K562 (cell line): ENCODE results near the gene PIAS3. TPM values are rescaled to one million over a fixed set of nuclear protein-coding genes. Genes with fewer than 3 reads are reported as not detected.
"Not testable (repeated sequence)": the region's sequence is repeated elsewhere in the genome, so short reads cannot be mapped to it uniquely, and the experiment has no call there.

Source experiments
- ATAC-seq: fragments of 200-7000 bp; cut with Tn5 transposase; 3 replicates; pipeline ENCODE4 v1.9.1; 2020; ENCODE audit warnings: moderate library complexity
- BruUV-seq: library from RNA; stranded (reverse); fragments of 400-500 nt; replicated peaks from 2 replicates; lab custom pipeline; 2021; lab: Mats Ljungman, UMichigan
- CTCF ChIA-PET: fragments of 300-600 bp; formaldehyde crosslinking; extraction: SDS; loops from one replicate; lab custom pipeline; 2021; ENCODE audit warnings: low intra/inter-chr PET ratio; lab: Yijun Ruan, JAX
- POLR2A ChIA-PET: fragments of 300-600, 350-650 bp; sonication (Branson Sonifier 250); formaldehyde crosslinking; extraction: SDS; loops from one replicate; lab custom pipeline; 2021; ENCODE audit warnings: antibody characterized with exemption, inconsistent platforms; lab: Yijun Ruan, JAX
- DNase-seq, 4 experiments: peaks; one replicate each; pipeline versions ENCODE4 v3.0.0 to v3.0.0-alpha.2; 2011 to 2018; ENCODE audit warnings: low spot score in 3 of 4, mixed read lengths in 3 of 4; ENCODE audit errors: extremely low read depth in 1 of 4
- FAIRE-seq: peaks from 2 replicates; lab custom pipeline; 2011; peaks lifted over from hg19 to GRCh38; lab: Jason Lieb, UNC
- H2AFZ ChIP-seq: 2 replicates; pipeline ENCODE4 v1.6.0; 2011; ENCODE audit warnings: low read depth, low read length, control low read depth, inconsistent platforms
- H3K27ac ChIP-seq: fragments of 200-600 bp; 3 replicates; pipeline ENCODE4 v1.8.0; 2011; ENCODE audit warnings: low read depth, mild to moderate bottlenecking, control low read depth, inconsistent platforms, low read length, moderate library complexity, mixed read lengths; ENCODE audit errors: extremely low read depth
- H3K27me3 ChIP-seq, 2 experiments: fragments of 300-600 bp in 1 of 2; 2 replicates in 1 of 2; 3 replicates in 1 of 2; pipeline versions ENCODE4 v1.6.0 to v1.8.0; 2011; ENCODE audit warnings: inconsistent platforms in 2 of 2, low read length in 2 of 2, mild to moderate bottlenecking in 1 of 2, mixed read lengths in 1 of 2, moderate library complexity in 1 of 2; ENCODE audit not compliant: control insufficient read depth in 2 of 2, insufficient read depth in 2 of 2
- H3K36me3 ChIP-seq: fragments of 300-600 bp; 3 replicates; pipeline ENCODE4 v1.8.0; 2011; ENCODE audit warnings: mild to moderate bottlenecking, low read length, inconsistent platforms; ENCODE audit not compliant: control insufficient read depth, insufficient read depth
- H3K4me1 ChIP-seq, 2 experiments: fragments of 200-600 bp in 1 of 2; replicated peaks in 1 of 2; 2 replicates in 1 of 2; 3 replicates in 1 of 2; pipeline versions ENCODE4 v1.5.1 to v1.8.0; 2011; ENCODE audit warnings: inconsistent platforms in 2 of 2, low read length in 2 of 2, mild to moderate bottlenecking in 1 of 2, mixed read lengths in 1 of 2, moderate library complexity in 1 of 2; ENCODE audit not compliant: control insufficient read depth in 2 of 2, insufficient read depth in 2 of 2
- H3K4me2 ChIP-seq: 2 replicates; pipeline ENCODE4 v1.6.1; 2011; ENCODE audit warnings: low read length, control low read depth, inconsistent platforms, mixed read lengths; ENCODE audit not compliant: insufficient read depth
- H3K4me3 ChIP-seq: fragments of 200-600 bp; sonication (generic), shearing (Covaris generic); 2 replicates; pipeline ENCODE4 v1.5.1; 2016; ENCODE audit warnings: control low read depth, inconsistent platforms
- H3K79me2 ChIP-seq: fragments of 200-600 bp; 3 replicates; pipeline ENCODE4 v1.8.0; 2011; ENCODE audit warnings: low read length, inconsistent platforms; ENCODE audit not compliant: control insufficient read depth, insufficient read depth
- H3K9ac ChIP-seq, 2 experiments: 2 replicates each; pipeline versions ENCODE4 v1.6.0 to v1.6.1; 2011; ENCODE audit warnings: low read depth in 2 of 2, low read length in 2 of 2, control low read depth in 1 of 2, inconsistent platforms in 1 of 2, mild to moderate bottlenecking in 1 of 2, mixed read lengths in 1 of 2; ENCODE audit not compliant: insufficient read depth in 1 of 2
- H3K9me1 ChIP-seq: one replicate; pipeline ENCODE4 v1.6.0; 2011; ENCODE audit warnings: inconsistent platforms, mild to moderate bottlenecking, low read length, moderate library complexity; ENCODE audit not compliant: control insufficient read depth, insufficient read depth
- H3K9me3 ChIP-seq: replicated peaks from 2 replicates; pipeline ENCODE4 v1.5.1; 2011; ENCODE audit warnings: low read depth, low read length, inconsistent platforms; ENCODE audit not compliant: control insufficient read depth, insufficient read depth
- H4K20me1 ChIP-seq: replicated peaks from 2 replicates; pipeline ENCODE4 v1.6.1; 2011; ENCODE audit warnings: low read length, inconsistent platforms, mixed read lengths; ENCODE audit not compliant: control insufficient read depth, insufficient read depth
- GTF2B ChIP-seq: IDR thresholded peaks from 2 replicates; pipeline ENCODE4 v1.6.1; 2011; ENCODE audit not compliant: insufficient read length; ENCODE audit errors: extremely low read depth
- WGBS: fragments of 100-300 bp; shearing (Covaris generic); methylation state at CpG from one replicate; pipeline ENCODE4 v1.1.6; 2016; ENCODE audit warnings: low coverage, mixed read lengths; ENCODE audit not compliant: insufficient coverage; ENCODE audit errors: missing lambda C conversion rate; 5-methylcytosine and 5-hydroxymethylcytosine counted together
- in situ Hi-C: fragments of 300-500 bp; cut with MboI; formaldehyde crosslinking; loops from 4 replicates; pipeline ENCODE4 v1.15.0; 2018; ENCODE audit warnings: inconsistent platforms, mixed read lengths
- intact Hi-C: fragments of 100-400 bp; cut with micrococcal nuclease; formaldehyde crosslinking; loops from 2 replicates; pipeline ENCODE4 v1.14.2; 2022
- polyA plus RNA-seq, 8 experiments: library from polyadenylated mRNA; depleted of rRNA in 4 of 8; stranded (reverse) in 5 of 8; unstranded in 3 of 8; fragments of >200 nt; fragmentation: Nextera tagmentation in 2 of 8; fragmentation: Illumina TruSeq in 1 of 8; extraction: Ambion mirVana in 2 of 8; extraction: Trizol in 1 of 8; gene quantifications; 2 replicates each; pipeline versions ENCODE4 v1.2.1 to v1.2.3, GENCODE V29; 2011 to 2014; ENCODE audit warnings: inconsistent platforms in 1 of 8, missing spikeins in 1 of 8
- total RNA-seq, 7 experiments: library from RNA; depleted of rRNA in 6 of 7; stranded (reverse); fragments of >200 nt in 6 of 7; fragmentation: Illumina TruSeq in 2 of 7; extraction: Trizol in 2 of 7; gene quantifications; 2 replicates each; pipeline versions ENCODE4 v1.2.1 to v1.2.3, GENCODE V29; 2011 to 2021; ENCODE audit warnings: low replicate concordance in 1 of 7

PIAS3 gene
- total and polyA plus RNA-seq, 9 of the 15 experiments (the other 6 are each of a cell fraction or from before 2014, with no cell fraction given) = 1.1 to 25.6 (median 7.9) TPM

- in situ Hi-C loops, ATAC-seq, POLR2A ChIA-PET, FAIRE-seq, H3K79me2 ChIP-seq, intact Hi-C loops, H3K4me1 ChIP-seq, H3K9me3 ChIP-seq, H3K4me2 ChIP-seq, H3K4me3 ChIP-seq, H3K27ac ChIP-seq, H4K20me1 ChIP-seq, H2AFZ ChIP-seq, H3K27me3 ChIP-seq, H3K9ac ChIP-seq, DNase-seq, H3K36me3 ChIP-seq, CTCF ChIA-PET, H3K9me1 ChIP-seq: not testable (repeated sequence)
- 5% methylated on average over 3 of the region's 6 CpGs for WGBS
- TF ChIP-seq GTF2B = peak; percentile 18
- TSS peak; percentile 13 for BruUV-seq
Measured at GRCh38 chr1:145818095-145818494, 40.8 kb downstream of the PIAS3 start.

- H3K79me2 ChIP-seq, H3K4me3 ChIP-seq, CTCF ChIA-PET, H3K27ac ChIP-seq, DNase-seq, BruUV-seq, H3K36me3 ChIP-seq, in situ Hi-C loops, H2AFZ ChIP-seq, H4K20me1 ChIP-seq, H3K27me3 ChIP-seq, H3K9me3 ChIP-seq, H3K9me1 ChIP-seq, POLR2A ChIA-PET, FAIRE-seq, H3K4me1 ChIP-seq, H3K4me2 ChIP-seq, H3K9ac ChIP-seq, intact Hi-C loops: not testable (repeated sequence)
- 52% methylated on average over 4 of the region's 6 CpGs for WGBS
- ATAC-seq = peak; percentile 38; the same call in 1 of the 3 replicates
Measured at GRCh38 chr1:145812977-145813810, 45.7 kb downstream of the PIAS3 start.
